Raji (cell line): ENCODE data around the gene CBX6.

ENCODE experiments used
- POLR2A ChIP-seq: IDR thresholded peaks from 2 replicates; pipeline ENCODE4 v1.6.1; 2011; ENCODE audit warnings: low read depth, low read length, control low read depth; ENCODE audit not compliant: insufficient read depth

Gene CBX6

DNA sequence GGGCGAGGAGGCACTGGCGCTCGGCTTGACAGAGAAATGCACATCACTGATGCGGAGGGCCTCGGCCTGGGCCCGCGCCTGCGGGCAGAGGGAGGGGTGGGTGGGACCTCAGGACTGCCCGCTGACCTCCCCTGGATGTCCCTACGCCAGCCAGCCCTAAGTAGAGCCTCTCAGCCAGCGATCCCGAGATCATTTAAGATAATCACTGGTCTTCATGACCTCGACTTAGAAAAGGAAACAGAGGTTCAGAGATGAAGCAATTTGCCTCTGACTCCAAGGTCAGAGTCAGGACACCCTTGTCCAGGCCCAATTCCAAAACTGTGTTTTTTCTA lies 4.9 kb downstream of the CBX6 start:
- no peak for TF ChIP-seq POLR2A

DNA sequence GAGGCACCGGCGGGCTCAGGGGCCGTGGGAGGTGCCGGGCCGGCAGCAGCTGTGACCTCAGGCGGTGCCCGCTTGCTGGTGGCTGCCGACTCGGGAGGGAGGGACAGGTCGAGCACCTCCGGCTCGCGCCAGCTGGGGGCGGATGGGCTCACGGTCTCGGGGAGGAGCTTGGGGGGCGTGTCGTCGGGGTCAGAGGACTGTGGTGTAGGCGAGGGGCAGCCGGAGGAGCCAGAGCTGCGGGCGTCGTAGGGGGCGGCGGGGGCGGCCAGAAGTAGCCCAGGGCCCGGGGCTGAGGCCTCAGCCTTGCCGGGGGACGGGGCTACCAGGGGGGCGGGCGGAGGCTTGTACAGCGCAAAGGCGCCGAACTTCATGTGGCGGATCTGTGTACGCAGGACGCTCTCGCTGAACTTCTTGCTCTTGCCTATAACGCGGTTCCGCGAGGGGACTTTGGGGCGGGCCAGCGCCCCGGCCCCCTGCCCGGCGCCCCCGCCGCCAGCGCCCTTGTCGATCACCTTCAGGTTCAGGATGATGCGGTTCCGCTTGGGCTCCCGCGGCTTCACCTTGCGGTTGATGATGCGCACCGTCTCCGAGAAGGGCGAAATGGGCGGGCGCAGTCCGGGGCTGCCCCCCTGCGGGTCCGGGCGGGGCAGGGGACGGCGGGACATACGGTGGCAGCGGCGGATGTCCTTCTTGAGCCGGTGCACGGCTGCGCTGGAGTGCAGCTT lies 5.5 kb downstream of the CBX6 start:
- no peak for TF ChIP-seq POLR2A

DNA sequence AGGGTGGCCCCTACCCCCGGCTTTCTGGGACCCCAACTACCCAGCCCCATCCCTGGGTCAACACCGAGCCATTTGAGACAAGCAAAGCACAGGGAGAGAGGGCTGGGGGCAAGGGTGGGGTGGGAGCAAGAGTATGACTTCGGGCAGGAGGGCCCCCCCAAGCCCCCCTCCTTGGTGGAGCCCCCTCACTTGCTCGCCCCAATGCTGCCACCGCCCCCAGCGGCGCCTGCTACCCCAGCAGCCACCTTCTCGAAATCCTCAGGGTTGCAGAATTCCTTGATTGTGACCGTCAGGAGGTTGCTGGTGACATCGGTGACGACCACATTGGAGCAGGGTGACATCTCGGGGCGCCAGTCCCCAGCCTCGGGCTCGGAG lies 6.0 kb downstream of the CBX6 start:
- no peak for TF ChIP-seq POLR2A

DNA sequence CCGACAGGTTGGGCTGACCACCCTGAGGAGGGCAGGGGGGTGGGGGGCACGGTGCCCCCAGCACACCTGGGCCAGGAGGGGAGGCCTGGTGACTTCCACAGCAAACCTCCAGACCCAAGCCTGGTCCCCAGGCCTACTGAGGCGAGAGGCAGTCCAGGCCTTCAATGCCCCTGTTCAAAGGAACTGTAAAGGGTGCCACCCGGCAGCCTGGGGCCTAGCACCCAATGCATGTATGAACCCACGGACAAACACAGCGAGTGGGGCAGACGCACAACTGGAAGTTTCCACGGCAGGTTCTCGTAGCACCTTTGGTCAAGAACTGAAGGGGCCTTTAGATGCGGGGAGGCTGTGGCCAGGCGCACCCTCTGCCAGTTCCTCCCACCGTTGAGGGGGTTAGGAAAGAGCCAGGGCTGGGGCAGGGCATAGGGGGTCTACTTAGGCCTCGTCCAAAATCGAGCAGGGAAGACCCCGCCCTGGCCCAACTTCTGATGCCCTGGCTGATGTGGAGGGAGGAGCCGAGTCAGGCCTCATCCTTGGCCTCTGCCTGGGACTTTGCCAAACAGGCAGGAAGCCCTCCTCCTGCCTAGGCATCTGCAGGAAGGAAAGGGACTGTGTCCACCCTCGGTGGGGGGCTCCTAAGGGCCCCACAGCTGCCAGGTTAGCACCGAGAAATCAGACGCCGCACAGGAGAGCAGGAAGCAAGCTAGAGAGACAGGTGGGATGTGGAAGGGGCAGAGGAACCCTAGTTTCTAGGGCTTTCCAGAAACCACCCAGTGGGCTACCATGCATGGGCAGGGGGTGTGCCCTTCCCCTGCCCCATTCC lies 6.6 kb downstream of the CBX6 start:
- TF ChIP-seq POLR2A: no peak

DNA sequence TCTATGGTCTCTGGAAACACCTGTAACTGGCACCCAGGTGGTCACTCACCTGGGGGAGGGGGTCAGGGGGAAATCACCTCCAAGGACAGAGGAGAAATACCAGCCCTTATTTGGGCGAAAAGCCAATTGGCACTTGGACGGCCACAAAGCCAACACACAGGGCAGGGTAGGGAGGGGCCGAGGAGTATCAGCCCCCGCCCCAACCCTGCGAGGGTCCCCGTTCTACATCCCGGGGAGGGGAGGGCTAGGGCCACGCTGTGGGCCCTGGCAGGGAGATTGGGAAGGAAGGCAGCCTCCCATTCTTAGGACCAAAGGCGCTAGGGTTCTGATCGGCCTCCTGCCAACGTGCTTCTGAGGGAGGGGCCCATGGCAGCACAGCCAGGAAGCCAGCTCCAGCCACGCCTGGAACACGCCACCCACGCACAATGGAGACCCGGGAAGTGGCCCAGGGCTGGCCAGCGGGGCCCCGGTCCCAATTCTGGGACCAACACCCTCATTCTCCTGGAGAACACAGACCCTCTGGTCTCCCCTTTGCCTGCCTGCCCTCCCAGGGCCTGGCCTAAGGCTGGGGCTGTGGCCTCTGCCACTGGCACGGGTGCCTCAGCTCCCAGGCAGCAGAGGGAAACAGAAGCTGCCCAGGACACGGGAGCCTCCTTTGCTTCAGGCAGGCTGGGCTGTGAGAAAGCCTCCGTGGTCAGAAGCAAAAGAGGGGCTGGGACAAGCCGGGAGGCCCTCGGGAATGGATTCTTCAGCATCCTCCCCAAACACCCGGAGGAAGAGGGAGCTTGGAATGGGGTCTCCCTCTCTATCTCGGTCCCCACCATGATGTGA lies 7.4 kb downstream of the CBX6 start:
- no peak for TF ChIP-seq POLR2A

DNA sequence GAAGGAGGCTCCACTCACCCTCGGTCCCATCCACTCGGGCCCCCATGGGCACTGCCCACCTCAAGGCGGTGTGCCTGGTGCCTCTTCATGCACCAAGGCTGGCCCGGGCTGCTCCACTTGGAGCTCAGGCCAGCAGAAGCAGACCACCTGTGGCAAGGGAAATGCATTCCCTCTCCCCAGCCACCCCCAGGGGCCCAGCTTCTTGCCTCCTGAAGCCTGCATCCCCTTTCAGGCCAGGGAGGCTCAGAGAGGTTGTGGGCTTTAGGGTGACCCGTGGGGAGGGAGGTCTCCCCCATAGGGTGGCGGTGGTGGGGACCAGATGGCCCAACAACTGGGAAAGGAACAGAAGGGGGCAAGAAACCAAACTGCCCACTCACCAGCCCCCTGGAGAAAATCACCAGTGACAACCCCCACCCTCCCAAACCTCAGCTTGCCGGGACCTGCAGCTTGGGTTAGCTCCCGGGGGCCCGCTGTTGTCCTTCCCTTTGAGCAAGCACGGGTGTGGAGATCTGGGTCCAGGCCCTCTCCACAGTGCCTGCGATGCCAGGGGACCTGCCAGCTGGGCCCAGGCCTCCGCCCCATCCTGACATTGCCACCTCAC lies 8.4 kb downstream of the CBX6 start:
- 0 out of 2 replicates have a peak, but pooled peaks have one; percentile 18 for TF ChIP-seq POLR2A

DNA sequence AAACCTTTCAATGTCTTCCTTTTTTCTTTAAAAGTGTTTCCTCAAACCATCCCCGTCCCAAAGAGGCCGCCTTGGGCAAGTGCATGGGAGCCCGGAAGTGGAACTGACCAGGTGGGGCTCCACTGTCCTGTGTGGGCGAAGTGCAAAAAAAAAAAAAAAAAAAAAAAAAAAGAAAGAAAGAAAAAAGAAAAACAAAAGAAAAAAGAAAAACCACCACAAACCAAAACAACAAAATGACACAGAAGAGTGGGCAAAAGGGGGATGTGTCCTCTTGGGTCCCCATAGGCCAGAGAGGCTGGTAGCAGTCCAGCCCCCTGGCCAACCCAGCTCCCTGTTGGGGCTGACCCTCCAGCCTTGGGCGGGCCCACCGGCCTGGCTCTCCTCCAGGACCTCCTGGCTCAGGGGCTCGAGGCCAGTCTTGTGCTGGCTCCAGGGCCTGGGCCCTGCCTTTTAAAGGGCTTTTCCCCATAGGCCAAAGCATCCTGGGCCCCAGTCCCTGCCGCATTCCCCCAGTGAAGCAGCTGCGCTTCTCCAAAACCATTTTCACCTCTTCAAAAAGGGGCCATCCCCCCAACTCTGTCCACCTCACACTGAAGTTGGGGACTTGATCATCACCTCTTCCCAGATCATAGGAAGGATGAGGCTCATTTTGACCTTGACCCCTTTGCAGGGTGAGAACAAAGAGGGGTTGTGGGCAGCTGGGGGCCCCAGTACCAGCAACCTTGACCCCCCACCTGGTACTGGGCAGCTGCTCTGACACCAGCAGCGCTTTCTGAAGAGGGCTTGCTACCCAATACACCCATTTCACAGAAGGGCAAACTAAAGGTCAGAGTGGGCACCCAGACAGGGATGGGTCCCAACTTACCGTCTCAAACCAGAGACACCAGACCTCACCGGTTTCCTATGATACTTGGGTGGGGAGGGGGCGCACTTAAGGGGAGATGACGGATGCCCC lies 9.4 kb downstream of the CBX6 start:
- TF ChIP-seq POLR2A: 0 out of 2 replicates have a peak, but pooled peaks have one; percentile 13

DNA sequence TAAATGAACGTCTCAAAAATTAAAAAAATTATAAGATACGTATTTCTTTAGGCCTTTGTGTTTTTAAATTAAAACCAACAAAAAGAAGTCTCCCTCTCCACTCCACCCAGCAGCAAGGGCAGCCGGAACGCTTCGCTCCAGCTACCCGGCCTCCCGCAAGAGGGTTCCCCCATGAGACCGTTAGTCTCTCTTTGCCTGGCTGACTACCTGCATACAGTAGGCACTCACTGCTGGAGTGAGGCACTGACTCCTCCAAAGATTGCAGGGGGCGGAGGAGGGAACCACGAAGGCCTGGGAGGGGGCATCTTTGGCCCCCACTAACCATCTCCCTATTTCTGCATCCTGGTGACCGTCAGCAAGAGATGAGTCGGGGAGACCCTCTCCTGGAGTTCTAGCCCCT lies 10.1 kb downstream of the CBX6 start:
- no peak for TF ChIP-seq POLR2A

DNA sequence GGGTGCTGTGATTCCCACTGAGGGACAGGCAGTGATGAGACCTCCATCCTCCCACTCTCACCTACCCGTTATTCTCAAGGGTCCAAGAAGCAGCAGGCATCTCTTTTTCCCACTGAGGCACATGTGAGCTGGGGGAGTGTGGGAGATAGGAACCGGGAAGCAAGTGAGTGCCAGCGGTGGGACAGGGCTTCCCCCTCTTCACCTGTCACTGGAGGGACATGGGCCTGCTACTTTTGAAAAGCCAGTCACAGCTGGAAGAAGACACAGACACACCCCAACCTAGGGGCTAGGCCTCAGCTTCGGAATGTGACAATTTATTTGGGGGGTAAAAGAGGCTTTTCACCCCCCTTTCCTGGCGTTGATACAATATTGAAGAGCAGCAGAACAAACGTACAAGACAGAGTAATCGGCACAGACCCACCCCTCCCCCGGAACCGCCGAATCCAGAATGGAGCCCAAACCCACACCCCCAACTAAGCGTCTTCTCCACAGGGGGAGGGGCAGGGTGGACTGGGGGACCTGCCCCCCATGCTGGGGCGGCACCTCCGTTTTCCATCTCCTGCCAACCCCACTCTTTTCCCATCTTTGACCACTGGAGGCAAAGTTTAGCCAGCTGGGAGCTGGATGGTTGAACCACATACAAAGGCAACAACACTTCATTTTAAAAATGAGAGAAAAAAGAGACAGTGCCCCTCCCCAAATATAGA lies 10.7 kb downstream of the CBX6 start:
- peak; percentile 50; the same call in 1 of the 2 replicates for TF ChIP-seq POLR2A

DNA sequence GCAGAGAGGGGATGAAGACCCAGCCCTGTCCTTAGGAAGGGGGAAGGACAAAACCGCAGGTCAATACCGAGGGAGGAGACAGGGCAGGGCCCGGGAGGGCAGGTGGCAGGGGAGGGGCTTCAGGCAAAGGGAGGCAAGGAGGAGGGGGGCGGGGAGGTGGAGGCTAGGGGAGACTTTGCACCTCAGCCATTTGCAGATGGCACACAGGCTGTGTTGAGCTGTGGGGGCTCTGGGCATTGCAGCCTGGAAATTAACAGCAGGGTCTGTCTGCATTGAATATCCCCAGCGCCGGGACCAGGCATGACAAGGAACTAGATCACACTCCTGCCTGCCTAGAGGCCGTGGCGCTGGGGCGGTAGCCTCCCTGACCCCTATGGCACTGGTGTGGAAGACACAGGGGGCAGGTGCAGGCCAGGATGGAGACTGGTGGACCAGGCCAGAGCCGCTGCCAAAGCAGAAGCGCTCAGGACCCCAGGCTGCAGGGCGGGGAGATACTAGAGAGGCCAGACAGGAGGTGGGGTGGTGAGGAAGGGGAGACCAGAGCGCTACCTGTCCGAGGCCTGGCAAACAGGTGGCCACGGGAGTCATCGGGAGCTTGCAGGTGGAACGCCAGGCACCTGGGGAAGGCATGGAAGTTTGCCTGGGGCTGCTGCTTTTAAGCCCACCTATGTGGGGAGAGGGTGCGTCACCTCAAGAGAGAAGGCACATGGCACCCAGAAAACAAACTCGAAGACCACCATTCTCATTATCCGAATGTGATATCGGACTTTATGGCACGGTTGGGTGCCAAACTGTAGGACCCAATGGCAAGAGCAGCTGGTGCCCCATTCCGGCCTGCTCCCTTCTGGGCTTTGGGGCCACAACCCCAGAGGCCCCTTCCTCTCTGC lies 11.5 kb downstream of the CBX6 start:
- TF ChIP-seq POLR2A: no peak

DNA sequence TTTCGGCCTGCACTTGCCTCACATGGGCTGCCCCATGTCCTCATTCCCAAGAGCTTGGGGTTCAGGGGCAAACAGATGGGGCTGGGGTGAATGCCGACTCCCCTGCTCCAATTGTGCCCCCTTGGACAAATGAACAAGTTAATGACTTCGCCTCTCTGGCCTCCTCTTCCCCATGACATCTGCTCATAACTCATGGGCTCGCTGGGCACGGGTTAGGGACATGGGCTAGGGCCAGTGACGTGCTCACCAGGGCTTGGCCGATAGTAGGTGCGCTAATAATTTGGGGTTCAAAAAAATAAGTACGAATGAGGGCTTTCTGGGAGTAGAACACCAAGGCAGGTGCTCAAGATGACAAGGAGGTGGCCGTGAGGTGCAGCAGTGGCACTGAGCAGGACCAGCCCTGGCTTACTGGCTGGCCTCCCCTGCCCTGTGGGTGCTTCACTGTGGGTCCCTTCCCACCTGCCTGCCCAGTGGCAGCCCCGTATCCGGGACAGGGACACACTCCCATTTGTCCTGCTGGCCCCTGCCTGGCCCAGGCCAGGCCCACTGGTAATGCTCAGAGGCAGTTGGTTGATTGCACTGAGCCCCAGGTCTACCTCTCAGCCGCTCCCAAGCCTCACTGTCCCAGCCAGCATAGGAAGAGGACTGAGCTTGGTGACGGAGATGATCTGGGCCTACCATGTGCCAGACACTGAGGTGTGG lies 12.3 kb downstream of the CBX6 start:
- TF ChIP-seq POLR2A: no peak

DNA sequence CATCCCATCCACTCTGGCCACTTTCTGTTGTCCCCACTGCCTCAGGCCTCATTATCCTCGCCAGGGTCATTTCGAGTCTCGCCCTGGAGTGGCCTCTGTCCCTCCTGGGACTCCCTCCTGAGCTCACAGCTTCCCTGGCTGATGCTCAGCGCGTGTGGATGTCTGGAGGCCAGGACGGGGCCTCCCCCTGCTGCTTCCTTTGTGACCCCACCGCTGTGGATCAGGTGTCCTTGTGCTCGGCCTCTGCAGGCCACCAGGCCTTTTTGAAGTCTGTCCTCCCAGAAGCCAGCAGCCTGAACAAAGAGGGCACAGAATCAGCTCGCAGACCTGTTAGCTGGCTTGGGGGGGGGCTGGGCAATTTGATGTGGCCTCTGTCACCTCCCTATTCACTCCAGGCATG lies 13.5 kb downstream of the CBX6 start:
- TF ChIP-seq POLR2A: no peak
